Epithelial cell of proximal tubule (primary cell): ENCODE results near the gene RAB43. TPM values are rescaled to one million over a fixed set of nuclear protein-coding genes. Genes with fewer than 3 reads are reported as not detected.
A peak's percentile ranks its signal among the peaks of the same experiment; 100 is the strongest.
"Not testable (repeated sequence)": the region's sequence is repeated elsewhere in the genome, so short reads cannot be mapped to it uniquely, and the experiment has no call there.

Experiments used
- DNase-seq: peaks from one replicate; pipeline ENCODE4 v3.0.0-alpha.2; 2011; ENCODE audit warnings: low read depth
- H3K4me3 ChIP-seq: 2 replicates; pipeline ENCODE4 v1.5.1; 2011; ENCODE audit warnings: low read depth, mild to moderate bottlenecking, low read length
- CTCF ChIP-seq: conservative IDR thresholded peaks from 2 replicates; pipeline ENCODE4 v1.5.1; 2012; ENCODE audit warnings: low read depth, mild to moderate bottlenecking, low read length
- total RNA-seq: library from RNA; depleted of rRNA; stranded (reverse); fragments of >200 nt; gene quantifications from 2 replicates; pipeline ENCODE4 v1.2.3, GENCODE V29; 2015

Gene RAB43
- total RNA-seq, 1 donor from 2014 or later, result 14.5 TPM

- H3K4me3 ChIP-seq, result peak within 1 kb of the TSS; percentile 75
- peak; percentile 93 for DNase-seq
- peak; percentile 83 for TF ChIP-seq CTCF
Observed at GRCh38 chr3:129160891-129161859, 39.6 kb upstream of the RAB43 start, which contains the start of gene ISY1. TSS of gene ISY1 (minus strand) at chr3:129161063. CDS start at chr3:129160975, 88 bp downstream.

GRCh38 chr3:129144786-129145185, 23.2 kb upstream of the RAB43 start:
- no peak for DNase-seq
- no peak for TF ChIP-seq CTCF
- H3K4me3 ChIP-seq, result no peak overlapping the region

- H3K4me3 ChIP-seq, DNase-seq: not testable (repeated sequence)
Observed at GRCh38 chr3:129141011-129141410, 19.4 kb upstream of the RAB43 start.

- no peak overlapping the region for H3K4me3 ChIP-seq
- no peak for TF ChIP-seq CTCF
- no peak for DNase-seq
Observed at GRCh38 chr3:129139911-129140310, 18.3 kb upstream of the RAB43 start.

GRCh38 chr3:129136275-129136674, 14.7 kb upstream of the RAB43 start:
- DNase-seq, H3K4me3 ChIP-seq: not testable (repeated sequence)

- no peak overlapping the region for H3K4me3 ChIP-seq
- DNase-seq, result no peak
Observed at GRCh38 chr3:129132097-129132866, 10.7 kb upstream of the RAB43 start.

GRCh38 chr3:129131465-129132088, 10.0 kb upstream of the RAB43 start:
- no peak for DNase-seq
- no peak overlapping the region for H3K4me3 ChIP-seq
- no peak for TF ChIP-seq CTCF

More at GRCh38 chr3:129132097-129132866, 10.7 kb upstream of the RAB43 start:
- TF ChIP-seq CTCF, result no peak
